ENCODE data around the gene AWAT2.
A peak's percentile ranks its signal among the peaks of the same experiment; 100 is the strongest.

The AWAT2 gene

GRCh38 chrX:70030301-70030767 is 19.4 kb downstream of the AWAT2 start:
- H4K20me1 ChIP-seq (ENCODE audit: insufficient read depth, low read length), result no peaks in the 10 kb centered on the region
- DNase-seq, result peak; percentile 32
- peak; percentile 65; the same call in 1 of the 3 replicates for ATAC-seq (ENCODE audit: insufficient read depth, low read depth)
- H3K27ac ChIP-seq (ENCODE audit: low read length), result no peak overlapping the region
- H3K36me3 ChIP-seq (ENCODE audit: insufficient read depth, low read length), result no peaks in the 10 kb centered on the region
- H3K4me1 ChIP-seq (ENCODE audit: insufficient read depth, low read length), result no peaks in the 10 kb centered on the region
- no peaks in the 10 kb centered on the region for H3K79me2 ChIP-seq (ENCODE audit: insufficient read depth, low read length)
- no peaks in the 10 kb centered on the region for H3K27me3 ChIP-seq (ENCODE audit: insufficient read depth, low read length, poor library complexity)
- no peak overlapping the region for H2AFZ ChIP-seq (ENCODE audit: low read depth, low read length)
- H3K9me3 ChIP-seq (ENCODE audit: insufficient read depth, low read length, severe bottlenecking), result no peaks in the 10 kb centered on the region
- H3K4me2 ChIP-seq (ENCODE audit: insufficient read depth, low read length), result no peak overlapping the region
- H3K4me3 ChIP-seq (ENCODE audit: low read depth in 1 of 2, low read length in 2 of 2), result no peak overlapping the region
- no peak for TF ChIP-seq EZH2 (IDR thresholded peaks at IDR 0.05; ENCODE audit: borderline replicate concordance, low read depth, low read length, severe bottlenecking)
- TF ChIP-seq, protein P1, sequence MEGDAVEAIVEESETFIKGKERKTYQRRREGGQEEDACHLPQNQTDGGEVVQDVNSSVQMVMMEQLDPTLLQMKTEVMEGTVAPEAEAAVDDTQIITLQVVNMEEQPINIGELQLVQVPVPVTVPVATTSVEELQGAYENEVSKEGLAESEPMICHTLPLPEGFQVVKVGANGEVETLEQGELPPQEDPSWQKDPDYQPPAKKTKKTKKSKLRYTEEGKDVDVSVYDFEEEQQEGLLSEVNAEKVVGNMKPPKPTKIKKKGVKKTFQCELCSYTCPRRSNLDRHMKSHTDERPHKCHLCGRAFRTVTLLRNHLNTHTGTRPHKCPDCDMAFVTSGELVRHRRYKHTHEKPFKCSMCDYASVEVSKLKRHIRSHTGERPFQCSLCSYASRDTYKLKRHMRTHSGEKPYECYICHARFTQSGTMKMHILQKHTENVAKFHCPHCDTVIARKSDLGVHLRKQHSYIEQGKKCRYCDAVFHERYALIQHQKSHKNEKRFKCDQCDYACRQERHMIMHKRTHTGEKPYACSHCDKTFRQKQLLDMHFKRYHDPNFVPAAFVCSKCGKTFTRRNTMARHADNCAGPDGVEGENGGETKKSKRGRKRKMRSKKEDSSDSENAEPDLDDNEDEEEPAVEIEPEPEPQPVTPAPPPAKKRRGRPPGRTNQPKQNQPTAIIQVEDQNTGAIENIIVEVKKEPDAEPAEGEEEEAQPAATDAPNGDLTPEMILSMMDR (IDR thresholded peaks at IDR 0.05; ENCODE audit: borderline replicate concordance, extremely low read depth, low read length, poor library complexity, severe bottlenecking), result peak; percentile 79
- no peak overlapping the region for H3K9ac ChIP-seq (ENCODE audit: low read depth, low read length)

GRCh38 chrX:70029863-70030262 is 19.9 kb downstream of the AWAT2 start:
- Histone ChIP-seq H3K4me1 (ENCODE audit: insufficient read depth, low read length) (no peaks in the 10 kb centered on the region), H3K9ac (ENCODE audit: low read depth, low read length) (no peak overlapping the region), H2AFZ (ENCODE audit: low read depth, low read length) (no peak overlapping the region), H3K4me2 (ENCODE audit: insufficient read depth, low read length) (no peak overlapping the region), H3K4me3 (ENCODE audit: low read depth in 1 of 2, low read length in 2 of 2) (no peak overlapping the region), H3K27me3 (ENCODE audit: insufficient read depth, low read length, poor library complexity) (no peaks in the 10 kb centered on the region), H3K27ac (ENCODE audit: low read length) (no peak overlapping the region), H3K9me3 (ENCODE audit: insufficient read depth, low read length, severe bottlenecking) (no peaks in the 10 kb centered on the region), H3K79me2 (ENCODE audit: insufficient read depth, low read length) (no peaks in the 10 kb centered on the region), H3K36me3 (ENCODE audit: insufficient read depth, low read length) (no peaks in the 10 kb centered on the region), H4K20me1 (ENCODE audit: insufficient read depth, low read length) (no peaks in the 10 kb centered on the region)
- DNase-seq (no peak), ATAC-seq (ENCODE audit: insufficient read depth, low read depth) (no peak)
- TF ChIP-seq, protein P1 (IDR thresholded peaks at IDR 0.05; ENCODE audit: borderline replicate concordance, extremely low read depth, low read length, poor library complexity, severe bottlenecking), result no peak
- no peak for TF ChIP-seq EZH2 (IDR thresholded peaks at IDR 0.05; ENCODE audit: borderline replicate concordance, low read depth, low read length, severe bottlenecking)

- no peak overlapping the region for H3K4me2 ChIP-seq (ENCODE audit: insufficient read depth, low read length)
- TF ChIP-seq EZH2 (IDR thresholded peaks at IDR 0.05; ENCODE audit: borderline replicate concordance, low read depth, low read length, severe bottlenecking), result no peak
- TF ChIP-seq, protein P1 (IDR thresholded peaks at IDR 0.05; ENCODE audit: borderline replicate concordance, extremely low read depth, low read length, poor library complexity, severe bottlenecking), result no peak
Observed at GRCh38 chrX:70026851-70027200, 22.9 kb downstream of the AWAT2 start.

More at GRCh38 chrX:70026851-70027200, 22.9 kb downstream of the AWAT2 start:
- Histone ChIP-seq H3K9me3 (ENCODE audit: insufficient read depth, low read length, severe bottlenecking) (no peaks in the 10 kb centered on the region), H2AFZ (ENCODE audit: low read depth, low read length) (no peak overlapping the region), H3K27me3 (ENCODE audit: insufficient read depth, low read length, poor library complexity) (no peaks in the 10 kb centered on the region), H3K27ac (ENCODE audit: low read length) (no peak overlapping the region), H3K79me2 (ENCODE audit: insufficient read depth, low read length) (no peaks in the 10 kb centered on the region), H4K20me1 (ENCODE audit: insufficient read depth, low read length) (no peaks in the 10 kb centered on the region), H3K4me1 (ENCODE audit: insufficient read depth, low read length) (no peaks in the 10 kb centered on the region), H3K36me3 (ENCODE audit: insufficient read depth, low read length) (no peaks in the 10 kb centered on the region), H3K9ac (ENCODE audit: low read depth, low read length) (no peak overlapping the region), H3K4me3 (ENCODE audit: low read depth in 1 of 2, low read length in 2 of 2) (no peak overlapping the region)
- ATAC-seq (ENCODE audit: insufficient read depth, low read depth) (no peak), DNase-seq (no peak)

Measured in DND-41 (cell line).